G401.6 (cell line): ENCODE results near the gene TMEM270.

Source experiments
- FAIRE-seq: peaks from 2 replicates; lab custom pipeline; 2012; peaks lifted over from hg19 to GRCh38; lab: Jason Lieb, UNC

TMEM270 gene

DNA sequence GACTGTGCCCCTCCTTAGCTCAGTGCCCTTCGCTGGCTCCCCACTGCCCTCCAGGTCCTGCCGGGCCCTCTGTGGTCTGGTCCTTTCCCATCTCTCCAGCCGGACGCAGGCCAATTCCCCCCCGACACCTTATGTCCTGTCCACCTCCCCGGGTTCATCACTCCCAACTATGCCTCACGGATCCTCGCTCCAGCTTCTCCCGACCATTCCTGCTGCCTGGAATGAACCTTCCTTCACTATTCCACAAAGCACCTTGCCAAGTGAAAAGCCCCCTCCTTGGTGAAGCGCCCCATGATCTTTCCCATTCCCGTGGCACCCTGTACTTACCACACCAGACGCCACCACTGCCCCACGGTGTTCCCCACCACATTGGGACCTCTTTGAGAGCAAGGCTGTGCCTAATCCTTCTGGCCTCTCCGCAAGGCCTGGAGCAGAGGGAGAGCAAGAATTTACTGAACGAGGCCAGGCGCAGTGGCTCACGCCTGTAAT lies 47.2 kb downstream of the TMEM270 start:
- FAIRE-seq = no peak

DNA sequence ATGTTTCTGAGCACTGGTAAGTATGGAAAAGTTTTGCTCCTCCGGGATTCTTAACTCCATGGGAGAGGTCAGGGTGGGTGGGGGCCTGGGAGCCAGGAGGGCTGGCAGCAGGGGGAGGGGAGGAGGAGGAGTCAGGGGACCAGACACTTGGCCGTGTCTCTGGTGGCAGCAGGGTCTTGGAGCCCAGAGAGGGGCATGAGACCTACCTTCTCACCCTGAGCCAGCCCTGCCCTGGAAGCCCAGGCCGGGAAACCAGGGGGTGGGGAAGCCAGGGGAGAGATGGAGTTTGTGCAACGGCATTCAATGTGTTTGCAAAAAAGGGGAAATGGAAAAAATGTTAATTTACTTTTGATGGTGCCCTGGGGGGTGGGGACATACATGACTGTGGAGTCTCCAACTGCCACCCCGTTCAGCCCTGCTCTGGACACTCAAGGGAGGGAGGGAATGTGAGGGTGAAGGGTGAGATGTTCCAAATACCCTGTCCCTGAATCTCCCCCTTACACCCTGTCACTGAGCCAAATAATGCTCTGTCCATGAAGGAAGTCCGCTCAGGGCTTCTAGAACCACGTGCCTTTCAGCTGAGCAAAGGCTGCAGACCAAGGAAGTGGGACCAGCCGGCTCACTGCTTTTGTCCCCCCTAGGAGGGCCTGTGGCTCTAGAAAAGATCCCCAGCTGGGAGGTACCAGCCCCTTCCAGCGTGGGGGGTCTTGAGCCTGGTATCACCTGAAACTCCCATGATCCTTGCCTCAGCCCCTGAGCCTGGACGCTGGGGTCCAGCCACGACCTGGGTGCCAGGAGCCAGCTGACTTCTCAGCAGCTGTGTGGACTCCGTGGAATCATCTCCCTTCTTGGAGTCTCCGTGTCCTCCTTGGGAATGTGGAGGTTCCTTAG lies 48.3 kb downstream of the TMEM270 start:
- FAIRE-seq = no peak

DNA sequence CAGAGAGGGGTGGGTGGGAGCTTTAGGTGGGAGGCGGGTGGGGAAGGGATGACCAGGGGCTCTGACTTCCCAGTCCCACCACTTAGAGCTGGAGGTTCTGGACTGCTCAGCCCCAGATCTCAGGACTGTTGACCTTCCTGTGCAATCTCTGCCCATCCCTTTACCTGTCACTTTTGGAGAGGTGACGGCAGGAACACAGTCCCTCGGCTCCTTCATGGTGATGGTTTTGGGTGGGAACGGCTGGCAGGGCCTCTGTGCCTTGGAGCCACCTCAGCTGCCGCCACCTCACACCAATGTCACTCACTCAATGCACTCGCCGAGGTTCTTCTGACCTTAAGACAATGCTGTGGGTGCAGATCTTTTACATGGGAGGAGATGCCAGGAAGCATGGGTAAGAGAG lies 49.0 kb downstream of the TMEM270 start:
- no peak for FAIRE-seq

DNA sequence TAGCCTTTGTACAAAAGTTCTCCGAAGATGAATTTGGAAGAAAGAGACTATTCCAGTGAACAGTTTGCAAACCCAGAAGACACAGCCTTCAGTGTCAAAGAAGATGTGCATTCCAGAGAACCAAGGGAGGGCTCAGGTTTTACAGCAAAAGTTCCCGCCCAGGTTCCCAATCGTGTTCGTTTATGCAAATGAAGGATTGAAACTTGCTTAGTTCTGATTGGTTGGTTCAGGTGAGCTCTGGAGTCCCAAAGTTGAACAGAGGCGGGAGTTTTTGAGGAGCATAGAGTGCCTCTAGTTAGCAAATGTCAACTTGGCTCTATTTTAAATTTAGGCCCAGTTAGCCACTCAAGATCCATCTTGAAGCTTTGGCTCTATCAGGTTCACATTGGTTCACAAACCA lies 51.3 kb downstream of the TMEM270 start:
- FAIRE-seq = no peak
